SJCRH30 (cell line): Measurements from ENCODE around the gene SLC24A1. TPM values are rescaled to one million over a fixed set of nuclear protein-coding genes. Genes with fewer than 3 reads are reported as not detected.

ENCODE experiments used
- DNase-seq, 2 experiments: peaks; one replicate each; pipeline ENCODE4 v3.0.0-alpha.2; 2015 to 2020
- H3K27ac ChIP-seq: fragments of 250-450 bp; sonication (Bioruptor Pico); 2 replicates; pipeline ENCODE4 v1.5.1; 2020; ENCODE audit warnings: mild to moderate bottlenecking, moderate library complexity
- H3K27me3 ChIP-seq: fragments of 250-450 bp; sonication (Bioruptor Pico); 2 replicates; pipeline ENCODE4 v1.5.1; 2020; ENCODE audit warnings: mild to moderate bottlenecking, moderate library complexity
- H3K36me3 ChIP-seq: fragments of 250-450 bp; sonication (Bioruptor Pico); 2 replicates; pipeline ENCODE4 v1.5.1; 2020; ENCODE audit warnings: mild to moderate bottlenecking, moderate library complexity
- H3K4me1 ChIP-seq: fragments of 250-450 bp; sonication (Bioruptor Pico); 2 replicates; pipeline ENCODE4 v1.5.1; 2020; ENCODE audit warnings: mild to moderate bottlenecking, moderate library complexity
- H3K4me3 ChIP-seq: fragments of 250-450 bp; sonication (Bioruptor Pico); 2 replicates; pipeline ENCODE4 v1.5.1; 2020; ENCODE audit warnings: mild to moderate bottlenecking, moderate library complexity
- H3K9me3 ChIP-seq: fragments of 250-450 bp; sonication (Bioruptor Pico); replicated peaks from 2 replicates; pipeline ENCODE4 v1.5.1; 2020; ENCODE audit warnings: mild to moderate bottlenecking, moderate library complexity
- total RNA-seq: library from RNA; depleted of rRNA; stranded (reverse); fragments of >200 nt; shearing (Covaris generic); gene quantifications from 2 replicates; pipeline ENCODE4 v1.2.3, GENCODE V29; 2014

The SLC24A1 gene
- total RNA-seq, 1 experiment from 2014 or later = 4.4 TPM

- H3K4me1 ChIP-seq = peaks cover 9% of the 10 kb centered on the region
- H3K9me3 ChIP-seq = no peaks in the 10 kb centered on the region
- no peak for DNase-seq
- no peaks in the 10 kb centered on the region for H3K27me3 ChIP-seq
- H3K27ac ChIP-seq = no peak overlapping the region
- no peak overlapping the region for H3K4me3 ChIP-seq
- peaks cover 10% of the 10 kb centered on the region for H3K36me3 ChIP-seq
Observed at GRCh38 chr15:65653801-65654521, 32.2 kb downstream of the SLC24A1 start.

GRCh38 chr15:65655026-65655425 lies 33.3 kb downstream of the SLC24A1 start:
- Histone ChIP-seq H3K4me3 (no peak overlapping the region), H3K9me3 (no peaks in the 10 kb centered on the region), H3K36me3 (peaks cover 14% of the 10 kb centered on the region), H3K27me3 (no peaks in the 10 kb centered on the region), H3K27ac (no peak overlapping the region), H3K4me1 (peaks cover 10% of the 10 kb centered on the region)
- DNase-seq = no peak

- H3K4me3 ChIP-seq = no peak overlapping the region
- no peak overlapping the region for H3K27ac ChIP-seq
- peaks cover 10% of the 10 kb centered on the region for H3K4me1 ChIP-seq
- no peaks in the 10 kb centered on the region for H3K9me3 ChIP-seq
- no peak for DNase-seq
- peaks cover 14% of the 10 kb centered on the region for H3K36me3 ChIP-seq
- no peaks in the 10 kb centered on the region for H3K27me3 ChIP-seq
Observed at GRCh38 chr15:65655457-65655856, 33.7 kb downstream of the SLC24A1 start.

GRCh38 chr15:65659502-65660052 lies 37.8 kb downstream of the SLC24A1 start:
- no peaks in the 10 kb centered on the region for H3K9me3 ChIP-seq
- no peak overlapping the region for H3K27ac ChIP-seq
- H3K4me3 ChIP-seq = no peak overlapping the region
- H3K4me1 ChIP-seq = peaks cover 10% of the 10 kb centered on the region
- H3K27me3 ChIP-seq = no peaks in the 10 kb centered on the region; the same call in 1 of the 2 replicates
- no peak for DNase-seq
- peaks cover 18% of the 10 kb centered on the region for H3K36me3 ChIP-seq

- no peaks in the 10 kb centered on the region for H3K9me3 ChIP-seq
- DNase-seq = no peak
- H3K4me3 ChIP-seq = no peak overlapping the region
- no peaks in the 10 kb centered on the region; the same call in 1 of the 2 replicates for H3K27me3 ChIP-seq
- H3K4me1 ChIP-seq = peaks cover 5% of the 10 kb centered on the region
- H3K36me3 ChIP-seq = peaks cover 11% of the 10 kb centered on the region
- H3K27ac ChIP-seq = no peak overlapping the region
Observed at GRCh38 chr15:65660927-65661326, 39.2 kb downstream of the SLC24A1 start.

- DNase-seq = no peak
- no peaks in the 10 kb centered on the region; the same call in 1 of the 2 replicates for H3K27me3 ChIP-seq
- H3K36me3 ChIP-seq = peaks cover 11% of the 10 kb centered on the region
- no peak overlapping the region for H3K4me3 ChIP-seq
- peaks cover 5% of the 10 kb centered on the region for H3K4me1 ChIP-seq
- H3K27ac ChIP-seq = no peak overlapping the region
- no peaks in the 10 kb centered on the region for H3K9me3 ChIP-seq
Observed at GRCh38 chr15:65663521-65663920, 41.8 kb downstream of the SLC24A1 start.

GRCh38 chr15:65666257-65666656 lies 44.5 kb downstream of the SLC24A1 start:
- Histone ChIP-seq H3K9me3 (no peaks in the 10 kb centered on the region), H3K27ac (no peak overlapping the region), H3K4me3 (no peak overlapping the region), H3K4me1 (no peaks in the 10 kb centered on the region), H3K27me3 (no peaks in the 10 kb centered on the region; the same call in 1 of the 2 replicates), H3K36me3 (peaks cover 9% of the 10 kb centered on the region)
- DNase-seq = no peak

GRCh38 chr15:65675551-65675950 lies 53.8 kb downstream of the SLC24A1 start:
- H3K27ac ChIP-seq = no peak overlapping the region
- H3K4me3 ChIP-seq = no peak overlapping the region
- H3K36me3 ChIP-seq = peaks cover 5% of the 10 kb centered on the region; the same call in 1 of the 2 replicates
- H3K27me3 ChIP-seq = no peaks in the 10 kb centered on the region
- H3K4me1 ChIP-seq = no peaks in the 10 kb centered on the region
- no peak for DNase-seq
- no peaks in the 10 kb centered on the region for H3K9me3 ChIP-seq

GRCh38 chr15:65676123-65676522 lies 54.4 kb downstream of the SLC24A1 start:
- no peak for DNase-seq
- Histone ChIP-seq H3K4me3 (no peak overlapping the region), H3K36me3 (peaks cover 5% of the 10 kb centered on the region; the same call in 1 of the 2 replicates), H3K27ac (no peak overlapping the region), H3K4me1 (no peaks in the 10 kb centered on the region), H3K27me3 (no peaks in the 10 kb centered on the region), H3K9me3 (no peaks in the 10 kb centered on the region)

- no peak overlapping the region for H3K27ac ChIP-seq
- no peaks in the 10 kb centered on the region for H3K36me3 ChIP-seq
- no peaks in the 10 kb centered on the region for H3K4me1 ChIP-seq
- no peaks in the 10 kb centered on the region for H3K9me3 ChIP-seq
- no peak for DNase-seq
- no peaks in the 10 kb centered on the region for H3K27me3 ChIP-seq
- no peak overlapping the region for H3K4me3 ChIP-seq
Observed at GRCh38 chr15:65680544-65680943, 58.8 kb downstream of the SLC24A1 start.

- Histone ChIP-seq H3K9me3 (peaks cover 4% of the 10 kb centered on the region), H3K4me3 (no peak overlapping the region), H3K4me1 (no peaks in the 10 kb centered on the region), H3K27ac (no peak overlapping the region), H3K27me3 (no peaks in the 10 kb centered on the region), H3K36me3 (peaks cover 9% of the 10 kb centered on the region; the same call in 1 of the 2 replicates)
- no peak for DNase-seq
Observed at GRCh38 chr15:65682404-65682911, 60.7 kb downstream of the SLC24A1 start.

- no peaks in the 10 kb centered on the region for H3K4me1 ChIP-seq
Observed at GRCh38 chr15:65688462-65688861, 66.7 kb downstream of the SLC24A1 start.

GRCh38 chr15:65690173-65690572 lies 68.4 kb downstream of the SLC24A1 start:
- Histone ChIP-seq H3K27me3 (no peaks in the 10 kb centered on the region), H3K9me3 (peaks cover 4% of the 10 kb centered on the region), H3K27ac (no peak overlapping the region), H3K4me1 (no peaks in the 10 kb centered on the region), H3K36me3 (peaks cover 28% of the 10 kb centered on the region), H3K4me3 (no peak overlapping the region)
- DNase-seq = no peak

More at GRCh38 chr15:65688462-65688861, 66.7 kb downstream of the SLC24A1 start:
- no peak overlapping the region for H3K27ac ChIP-seq
- H3K4me3 ChIP-seq = no peak overlapping the region
- H3K9me3 ChIP-seq = peaks cover 4% of the 10 kb centered on the region
- DNase-seq = no peak
- no peaks in the 10 kb centered on the region for H3K27me3 ChIP-seq
- H3K36me3 ChIP-seq = peaks cover 28% of the 10 kb centered on the region

GRCh38 chr15:65690778-65691177 lies 69.0 kb downstream of the SLC24A1 start:
- no peak for DNase-seq
- H3K27ac ChIP-seq = no peak overlapping the region
- peaks cover 28% of the 10 kb centered on the region for H3K36me3 ChIP-seq
- H3K9me3 ChIP-seq = peaks cover 3% of the 10 kb centered on the region
- no peaks in the 10 kb centered on the region for H3K27me3 ChIP-seq
- no peaks in the 10 kb centered on the region for H3K4me1 ChIP-seq
- H3K4me3 ChIP-seq = no peak overlapping the region

- Histone ChIP-seq H3K9me3 (no peaks in the 10 kb centered on the region), H3K4me1 (no peaks in the 10 kb centered on the region), H3K4me3 (no peak overlapping the region), H3K27me3 (no peaks in the 10 kb centered on the region), H3K36me3 (peaks cover 14% of the 10 kb centered on the region; the same call in 1 of the 2 replicates), H3K27ac (no peak overlapping the region)
- no peak for DNase-seq
Observed at GRCh38 chr15:65695081-65695480, 73.3 kb downstream of the SLC24A1 start.
